Chondrocyte (in vitro differentiated cells): Measurements from ENCODE around the gene TMEM244. TPM values are rescaled to one million over a fixed set of nuclear protein-coding genes. Genes with fewer than 3 reads are reported as not detected.
A peak's percentile ranks its signal among the peaks of the same experiment; 100 is the strongest.

Source experiments
- DNase-seq: peaks from one replicate; pipeline ENCODE4 v3.0.0; 2021; ENCODE audit warnings: mixed read lengths, low spot score
- H3K27ac Mint-ChIP-seq: one replicate; pipeline ENCODE4 v1.8.0; 2021; ENCODE audit warnings: mild to moderate bottlenecking, moderate library complexity, mixed read lengths; ENCODE audit not compliant: unreplicated experiment
- H3K27me3 Mint-ChIP-seq: 2 replicates; pipeline ENCODE4 v1.8.0; 2021; ENCODE audit warnings: low read depth, mixed read lengths
- H3K36me3 Mint-ChIP-seq: 2 replicates; pipeline ENCODE4 v1.8.0; 2021; ENCODE audit warnings: low read depth, mixed read lengths
- H3K4me1 Mint-ChIP-seq: 2 replicates; pipeline ENCODE4 v1.8.0; 2021; ENCODE audit warnings: low read depth, mild to moderate bottlenecking, mixed read lengths
- H3K4me3 Mint-ChIP-seq: one replicate; pipeline ENCODE4 v1.8.0; 2021; ENCODE audit warnings: mild to moderate bottlenecking, moderate library complexity, mixed read lengths; ENCODE audit not compliant: unreplicated experiment
- H3K9me3 Mint-ChIP-seq: 2 replicates; pipeline ENCODE4 v1.8.0; 2021; ENCODE audit warnings: low read depth, mixed read lengths
- long read RNA-seq: library from polyadenylated mRNA; stranded (forward); transcript quantifications from one replicate; pipeline ENCODE4 v2.0.0, GENCODE V29; 2021
- total RNA-seq: library from RNA; stranded (reverse); gene quantifications from 3 replicates; pipeline ENCODE4 v1.2.1, GENCODE V29; 2021
- TF ChIP-seq, protein P1 (sequence below): fragments of 200-600 bp; sonication (generic); IDR thresholded peaks from 2 replicates; pipeline ENCODE4 v1.5.0; 2021; ENCODE audit warnings: antibody characterized with exemption, mild to moderate bottlenecking, moderate library complexity

The TMEM244 gene, protein sequence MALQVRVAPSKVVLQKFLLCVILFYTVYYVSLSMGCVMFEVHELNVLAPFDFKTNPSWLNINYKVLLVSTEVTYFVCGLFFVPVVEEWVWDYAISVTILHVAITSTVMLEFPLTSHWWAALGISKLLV
- total RNA-seq: not detected in 3 replicates
- long read RNA-seq: 0 reads

DNA sequence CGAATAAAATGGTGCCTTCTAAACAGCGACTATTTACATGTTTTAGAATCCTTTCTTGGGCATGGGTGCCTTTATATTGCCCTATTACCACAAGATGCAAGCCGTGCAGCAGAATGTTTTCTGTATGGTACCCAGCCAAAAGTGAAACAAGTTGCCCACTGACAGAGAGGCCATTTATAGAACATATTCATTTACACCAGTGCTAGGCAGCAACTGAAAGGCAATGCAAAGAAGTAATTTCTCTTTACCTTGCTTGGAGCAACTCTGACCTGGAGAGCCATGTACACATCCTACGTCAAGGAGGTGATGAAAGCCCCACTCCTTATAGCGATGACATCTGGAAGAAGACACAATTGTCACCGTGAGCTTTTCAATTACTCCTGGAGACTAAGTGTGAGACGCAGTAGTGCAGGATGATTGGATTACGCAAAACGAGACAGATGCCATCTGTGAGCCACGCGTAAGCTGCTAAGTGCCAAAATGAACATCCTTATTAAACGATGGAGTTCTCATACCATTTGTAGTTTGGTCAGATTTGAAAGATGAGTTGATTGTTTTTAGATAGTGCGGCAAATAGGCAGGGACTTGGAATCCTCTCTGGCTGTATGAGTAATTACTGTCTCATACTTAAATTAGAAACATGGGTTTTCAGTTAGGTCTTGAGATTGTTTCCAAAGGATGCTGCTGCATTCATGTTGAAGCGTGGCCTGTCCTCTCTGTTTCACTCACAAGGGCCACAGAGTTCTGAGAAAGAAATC lies at the start of gene TMEM244:
TMEM244 (minus strand) TSS at position 408 of the 758 bp plus-strand sequence; CDS start at position 281, 127 bp downstream.
- peak within 1 kb of the TSS; percentile 86 for H3K27ac Mint-ChIP-seq
- H3K4me3 Mint-ChIP-seq: no peak within 1 kb of the TSS
- no peaks in the 10 kb centered on the region for H3K27me3 Mint-ChIP-seq
- peaks cover 27% of the 10 kb centered on the region for H3K4me1 Mint-ChIP-seq
- TF ChIP-seq, protein P1, sequence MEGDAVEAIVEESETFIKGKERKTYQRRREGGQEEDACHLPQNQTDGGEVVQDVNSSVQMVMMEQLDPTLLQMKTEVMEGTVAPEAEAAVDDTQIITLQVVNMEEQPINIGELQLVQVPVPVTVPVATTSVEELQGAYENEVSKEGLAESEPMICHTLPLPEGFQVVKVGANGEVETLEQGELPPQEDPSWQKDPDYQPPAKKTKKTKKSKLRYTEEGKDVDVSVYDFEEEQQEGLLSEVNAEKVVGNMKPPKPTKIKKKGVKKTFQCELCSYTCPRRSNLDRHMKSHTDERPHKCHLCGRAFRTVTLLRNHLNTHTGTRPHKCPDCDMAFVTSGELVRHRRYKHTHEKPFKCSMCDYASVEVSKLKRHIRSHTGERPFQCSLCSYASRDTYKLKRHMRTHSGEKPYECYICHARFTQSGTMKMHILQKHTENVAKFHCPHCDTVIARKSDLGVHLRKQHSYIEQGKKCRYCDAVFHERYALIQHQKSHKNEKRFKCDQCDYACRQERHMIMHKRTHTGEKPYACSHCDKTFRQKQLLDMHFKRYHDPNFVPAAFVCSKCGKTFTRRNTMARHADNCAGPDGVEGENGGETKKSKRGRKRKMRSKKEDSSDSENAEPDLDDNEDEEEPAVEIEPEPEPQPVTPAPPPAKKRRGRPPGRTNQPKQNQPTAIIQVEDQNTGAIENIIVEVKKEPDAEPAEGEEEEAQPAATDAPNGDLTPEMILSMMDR: no peak
- peaks cover 4% of the 10 kb centered on the region for H3K9me3 Mint-ChIP-seq
- H3K36me3 Mint-ChIP-seq: no peaks in the 10 kb centered on the region
- DNase-seq: no peak

DNA sequence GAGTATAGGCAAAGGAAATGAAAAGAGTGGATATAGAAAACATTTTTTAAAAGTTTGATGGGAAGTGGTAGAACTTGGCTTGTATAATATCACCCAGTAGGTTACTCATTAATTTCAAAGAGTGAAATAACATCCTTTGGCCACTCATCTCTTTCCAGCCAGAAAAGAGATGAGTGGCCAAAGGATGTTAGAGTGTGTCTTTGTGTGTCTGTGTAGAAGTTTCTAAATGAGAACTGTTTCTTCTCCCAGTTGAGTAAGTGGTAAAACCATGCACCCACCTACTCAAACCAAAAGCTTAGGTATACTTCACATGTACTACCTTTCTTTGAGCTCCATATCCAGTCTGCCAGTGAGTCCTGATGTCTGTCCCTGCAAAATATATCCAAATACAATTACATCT lies 47.7 kb upstream of the TMEM244 start:
- TF ChIP-seq, protein P1: no peak

DNA sequence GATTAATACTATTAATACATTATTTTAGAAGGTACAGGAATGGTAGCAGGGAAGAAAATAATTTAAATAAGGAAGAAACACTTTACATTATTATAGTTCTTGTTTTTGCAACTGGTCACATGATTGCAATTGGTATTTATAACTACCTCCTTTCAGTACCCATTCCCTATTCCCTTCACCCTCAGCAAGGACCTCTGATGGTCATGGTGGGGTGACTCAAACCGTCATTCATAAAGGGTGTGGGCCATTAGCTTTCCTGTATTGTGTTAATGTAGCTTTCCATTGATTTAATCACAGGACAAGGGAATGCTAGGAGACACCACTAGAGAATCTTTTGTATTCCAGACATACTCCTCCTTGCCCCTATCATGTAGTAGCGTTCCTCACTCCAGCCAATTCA lies 47.2 kb upstream of the TMEM244 start:
- TF ChIP-seq, protein P1: no peak
- H3K27ac Mint-ChIP-seq: no peak overlapping the region
- no peaks in the 10 kb centered on the region for H3K27me3 Mint-ChIP-seq

More for the DNA sequence above, 47.7 kb upstream of the TMEM244 start:
- H3K27ac Mint-ChIP-seq: no peak overlapping the region
- peaks cover 3% of the 10 kb centered on the region for H3K9me3 Mint-ChIP-seq
- no peak overlapping the region for H3K4me3 Mint-ChIP-seq
- H3K36me3 Mint-ChIP-seq: no peaks in the 10 kb centered on the region
- DNase-seq: no peak
- H3K4me1 Mint-ChIP-seq: no peaks in the 10 kb centered on the region
- no peaks in the 10 kb centered on the region for H3K27me3 Mint-ChIP-seq

DNA sequence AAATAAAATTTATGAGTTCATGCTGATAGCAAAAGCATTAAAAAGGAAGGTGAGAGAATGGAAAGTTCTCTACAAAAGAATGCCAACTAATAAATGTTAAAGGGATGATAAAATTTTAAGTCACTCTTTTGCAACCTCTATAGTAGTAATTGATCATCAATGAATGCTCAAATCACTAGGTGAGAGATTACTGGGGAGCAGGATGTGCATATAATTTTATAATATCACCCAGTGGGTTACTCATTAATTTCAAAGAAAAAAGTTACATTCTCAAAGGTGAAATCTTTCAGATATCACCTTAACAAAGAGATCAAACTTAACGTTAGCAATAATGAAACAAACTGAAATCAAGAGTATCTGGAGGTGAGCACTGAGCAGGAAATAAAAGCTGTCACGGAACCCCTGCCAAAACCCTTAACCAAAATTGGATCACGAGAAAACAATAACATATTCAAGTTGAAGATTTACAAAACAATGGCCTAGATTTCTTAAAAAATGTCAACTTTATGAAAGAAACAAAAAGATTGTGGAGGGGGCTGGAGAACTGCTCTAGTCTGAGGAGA lies 45.5 kb upstream of the TMEM244 start:
- DNase-seq: no peak
- TF ChIP-seq, protein P1: no peak
- peaks cover 4% of the 10 kb centered on the region for H3K36me3 Mint-ChIP-seq

More for the DNA sequence above, 47.2 kb upstream of the TMEM244 start:
- no peak for DNase-seq
- peaks cover 3% of the 10 kb centered on the region for H3K9me3 Mint-ChIP-seq
- no peak overlapping the region for H3K4me3 Mint-ChIP-seq
- H3K36me3 Mint-ChIP-seq: no peaks in the 10 kb centered on the region
- peaks cover 4% of the 10 kb centered on the region for H3K4me1 Mint-ChIP-seq

DNA sequence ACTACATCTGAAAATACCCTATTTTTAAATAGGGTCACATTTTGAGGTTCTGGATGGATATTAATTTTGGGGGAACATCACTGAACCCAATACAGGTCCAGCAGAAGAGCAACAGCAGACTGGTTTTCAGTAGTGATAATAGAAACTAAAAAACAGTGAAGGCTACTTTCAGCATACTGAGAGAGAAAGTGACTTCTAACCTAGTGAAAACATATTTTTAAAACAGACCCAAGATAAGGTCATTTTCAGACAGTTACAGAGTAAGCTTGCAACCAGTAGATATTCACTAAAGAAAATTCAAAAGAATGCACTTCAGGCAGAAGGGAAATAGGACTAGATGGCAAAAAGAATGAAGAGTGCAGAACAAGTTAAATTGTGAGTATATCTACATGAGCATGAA lies 42.0 kb upstream of the TMEM244 start:
- no peak for DNase-seq
- H3K27ac Mint-ChIP-seq: peak overlapping the region; percentile 52
- H3K4me3 Mint-ChIP-seq: no peak overlapping the region
- peaks cover 6% of the 10 kb centered on the region for H3K9me3 Mint-ChIP-seq
- peaks cover 14% of the 10 kb centered on the region for H3K4me1 Mint-ChIP-seq
- no peaks in the 10 kb centered on the region for H3K27me3 Mint-ChIP-seq
- H3K36me3 Mint-ChIP-seq: peaks cover 4% of the 10 kb centered on the region
- TF ChIP-seq, protein P1: no peak

More for the DNA sequence above, 45.5 kb upstream of the TMEM244 start:
- H3K9me3 Mint-ChIP-seq: peaks cover 6% of the 10 kb centered on the region
- H3K27me3 Mint-ChIP-seq: no peaks in the 10 kb centered on the region
- no peak overlapping the region for H3K4me3 Mint-ChIP-seq
- no peak overlapping the region for H3K27ac Mint-ChIP-seq
- peaks cover 14% of the 10 kb centered on the region for H3K4me1 Mint-ChIP-seq
